Right lung (tissue), 5 donors: Measurements from ENCODE around the gene ANOS1. TPM values are rescaled to one million over a fixed set of nuclear protein-coding genes. Genes with fewer than 3 reads are reported as not detected.

Source experiments
- polyA plus RNA-seq, 5 donors: library from polyadenylated mRNA; unstranded; fragments of 120-200 nt; gene quantifications; one replicate each; pipeline versions ENCODE4 v1.2.1 to v1.2.3, GENCODE V29; 2013; ENCODE audit warnings: inconsistent platforms in 1 of 5, low replicate concordance in 1 of 5; ENCODE audit not compliant: insufficient read length in 5 of 5, insufficient read depth in 1 of 5

Gene ANOS1
- polyA plus RNA-seq, 5 donors = 24.9 to 64.1 (median 48.3) TPM

Other genes starting within 250 kb of the ANOS1 start
- under 1 TPM in 2 of 5 donors, not detected in 3; 0.24 to 0.57 TPM for gene FAM9A, start 69.2 kb upstream of the ANOS1 start, polyA plus RNA-seq